Upper lobe of right lung (tissue), 1 donor: ENCODE measurements around the gene CDC42BPG. TPM values are rescaled to one million over a fixed set of nuclear protein-coding genes. Genes with fewer than 3 reads are reported as not detected.

ENCODE experiments used
- ATAC-seq: fragments of 200-7000 bp; cut with Tn5 transposase; one replicate; pipeline ENCODE4 v1.9.1; 2020; ENCODE audit warnings: mild to moderate bottlenecking, moderate library complexity
- DNase-seq: peaks from one replicate; pipeline ENCODE4 v3.0.0-alpha.2; 2020
- H3K27ac ChIP-seq: fragments of 200-600 bp; one replicate; pipeline ENCODE4 v1.8.0; 2022
- H3K27me3 ChIP-seq: fragments of 200-600 bp; one replicate; pipeline ENCODE4 v1.8.0; 2022; ENCODE audit warnings: mild to moderate bottlenecking
- H3K36me3 ChIP-seq: fragments of 200-600 bp; one replicate; pipeline ENCODE4 v1.8.0; 2022
- H3K4me1 ChIP-seq: fragments of 200-600 bp; one replicate; pipeline ENCODE4 v1.8.0; 2022
- H3K4me3 ChIP-seq: fragments of 200-600 bp; one replicate; pipeline ENCODE4 v1.8.0; 2022; ENCODE audit warnings: mild to moderate bottlenecking
- H3K9me3 ChIP-seq: fragments of 200-600 bp; one replicate; pipeline ENCODE4 v1.8.0; 2022
- intact Hi-C: fragments of 100-400 bp; cut with DNase I; formaldehyde crosslinking; loops from one replicate; pipeline ENCODE4 v1.11.0; 2022
- total RNA-seq: library from RNA; stranded (reverse); fragmentation: NEBNext Ultra II Directional; extraction: Animal tissue kit (Norgen Biotek cat#: 25700); gene quantifications from one replicate; pipeline ENCODE4 v1.2.1, GENCODE V29; 2021
- TF ChIP-seq, protein P1 (sequence below): fragments of 200-600 bp; IDR thresholded peaks from one replicate; pipeline ENCODE4 v1.8.0; 2022; ENCODE audit warnings: antibody characterized with exemption
- donor health status: DM: no; HTN: yes; CAD: no; lungs with severe emphysema.

The CDC42BPG gene
- total RNA-seq, 1 donor from 2014 or later = 20.9 TPM

DNA sequence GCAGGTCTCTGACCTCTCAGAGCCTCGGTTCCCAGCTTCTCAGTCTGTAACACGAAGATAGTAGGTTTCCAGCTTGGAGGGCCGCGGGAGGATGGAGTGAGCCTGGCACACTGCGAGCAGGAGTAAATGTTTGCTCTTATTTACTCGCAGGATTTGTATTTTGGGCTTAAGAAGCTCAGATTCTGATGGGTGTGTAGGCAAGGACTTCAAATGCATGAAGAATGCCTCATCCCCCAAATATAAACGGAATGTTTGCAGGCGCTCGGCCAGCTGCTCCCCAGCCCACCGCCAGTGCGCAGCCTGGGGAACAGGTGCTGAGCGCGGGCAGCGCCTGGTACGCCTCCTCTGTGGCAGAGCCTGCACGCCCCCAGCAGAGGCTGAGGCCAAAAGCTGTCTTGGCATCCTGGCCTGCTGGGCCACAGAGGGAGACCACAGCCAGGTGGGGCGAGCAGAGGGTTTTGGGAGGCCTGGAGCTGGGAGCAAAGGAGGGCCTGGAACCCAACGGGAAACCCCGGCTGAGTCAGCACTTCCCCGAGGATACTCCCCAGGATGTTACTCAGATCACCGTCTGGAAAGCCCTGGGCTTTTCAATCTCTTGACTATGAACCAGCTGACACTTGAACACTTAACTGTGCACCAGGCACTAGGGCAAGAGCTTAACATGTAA, 24.6 kb upstream of the CDC42BPG start:
- DNase-seq (no peak), ATAC-seq (peak; percentile 56)
- intact Hi-C loops = no loop called here
- H3K36me3 ChIP-seq = peaks cover 33% of the 10 kb centered on the region
- TF ChIP-seq, protein P1, sequence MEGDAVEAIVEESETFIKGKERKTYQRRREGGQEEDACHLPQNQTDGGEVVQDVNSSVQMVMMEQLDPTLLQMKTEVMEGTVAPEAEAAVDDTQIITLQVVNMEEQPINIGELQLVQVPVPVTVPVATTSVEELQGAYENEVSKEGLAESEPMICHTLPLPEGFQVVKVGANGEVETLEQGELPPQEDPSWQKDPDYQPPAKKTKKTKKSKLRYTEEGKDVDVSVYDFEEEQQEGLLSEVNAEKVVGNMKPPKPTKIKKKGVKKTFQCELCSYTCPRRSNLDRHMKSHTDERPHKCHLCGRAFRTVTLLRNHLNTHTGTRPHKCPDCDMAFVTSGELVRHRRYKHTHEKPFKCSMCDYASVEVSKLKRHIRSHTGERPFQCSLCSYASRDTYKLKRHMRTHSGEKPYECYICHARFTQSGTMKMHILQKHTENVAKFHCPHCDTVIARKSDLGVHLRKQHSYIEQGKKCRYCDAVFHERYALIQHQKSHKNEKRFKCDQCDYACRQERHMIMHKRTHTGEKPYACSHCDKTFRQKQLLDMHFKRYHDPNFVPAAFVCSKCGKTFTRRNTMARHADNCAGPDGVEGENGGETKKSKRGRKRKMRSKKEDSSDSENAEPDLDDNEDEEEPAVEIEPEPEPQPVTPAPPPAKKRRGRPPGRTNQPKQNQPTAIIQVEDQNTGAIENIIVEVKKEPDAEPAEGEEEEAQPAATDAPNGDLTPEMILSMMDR = no peak
- no peaks in the 10 kb centered on the region for H3K27me3 ChIP-seq
- no peak overlapping the region for H3K4me3 ChIP-seq
- peaks cover 82% of the 10 kb centered on the region for H3K4me1 ChIP-seq
- peak overlapping the region; percentile 78 for H3K27ac ChIP-seq
- H3K9me3 ChIP-seq = no peaks in the 10 kb centered on the region

DNA sequence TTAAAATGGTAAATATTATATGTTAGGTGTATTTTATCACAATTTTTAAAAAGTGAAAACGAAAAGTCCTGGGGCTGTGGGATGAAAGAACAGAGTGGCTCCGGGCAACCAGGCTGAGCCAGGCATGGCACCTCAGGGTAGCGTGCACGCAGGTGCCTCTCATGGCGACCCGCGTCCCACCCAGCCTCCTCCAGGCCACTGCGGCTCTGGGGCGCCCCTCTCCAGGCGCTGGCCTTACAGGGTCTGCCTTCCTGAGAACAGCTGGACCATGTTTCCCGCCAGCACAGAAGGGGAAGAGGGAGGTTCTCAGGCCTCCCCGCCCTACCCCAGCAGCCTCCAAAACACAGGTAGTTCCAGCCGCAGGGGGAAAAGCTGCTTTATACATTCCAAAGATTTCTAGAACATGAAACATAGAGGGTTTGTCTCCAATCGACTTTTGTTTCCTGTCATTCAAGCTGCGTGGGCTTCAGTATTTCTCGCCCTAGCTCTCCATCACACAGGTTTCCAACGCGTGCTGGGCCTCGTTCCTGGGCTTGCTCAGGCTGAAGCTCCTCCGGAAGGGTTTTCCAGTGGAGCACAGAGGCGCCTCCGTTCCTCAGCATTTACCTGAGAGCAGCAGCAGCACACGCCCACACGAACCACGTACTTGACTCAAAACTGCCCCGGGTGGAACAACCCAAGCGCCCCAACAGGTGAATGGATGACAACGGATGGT, 23.5 kb upstream of the CDC42BPG start:
- peak overlapping the region; percentile 78 for H3K27ac ChIP-seq
- TF ChIP-seq, protein P1 = no peak
- intact Hi-C loops = no loop called here
- ATAC-seq (no peak), DNase-seq (no peak)
- H3K36me3 ChIP-seq = peaks cover 23% of the 10 kb centered on the region
- H3K4me1 ChIP-seq = peaks cover 87% of the 10 kb centered on the region
- H3K27me3 ChIP-seq = no peaks in the 10 kb centered on the region
- H3K4me3 ChIP-seq = no peak overlapping the region
- H3K9me3 ChIP-seq = no peaks in the 10 kb centered on the region

DNA sequence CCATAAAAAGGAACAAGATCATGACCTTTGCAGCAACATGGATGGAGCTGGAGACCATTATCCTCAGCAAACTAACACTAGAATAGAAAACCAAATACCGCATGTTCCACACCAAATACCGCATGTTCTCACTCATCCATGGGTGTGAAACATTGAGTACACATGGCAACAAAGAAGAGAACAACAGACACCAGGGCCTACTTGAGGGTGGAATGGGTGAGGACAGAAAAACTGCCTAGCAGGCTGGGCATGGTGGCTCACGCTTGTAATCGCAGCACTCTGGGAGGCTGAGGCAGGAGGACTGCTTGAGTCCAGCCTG, 21.7 kb upstream of the CDC42BPG start:
- ATAC-seq = no peak
- intact Hi-C loops = no loop called here
- Histone ChIP-seq H3K4me1 (peaks cover 89% of the 10 kb centered on the region), H3K27me3 (no peaks in the 10 kb centered on the region), H3K36me3 (peaks cover 7% of the 10 kb centered on the region), H3K4me3 (no peak overlapping the region), H3K27ac (peak overlapping the region; percentile 88), H3K9me3 (no peaks in the 10 kb centered on the region)
- DNase-seq = no peak
- TF ChIP-seq, protein P1 = no peak

DNA sequence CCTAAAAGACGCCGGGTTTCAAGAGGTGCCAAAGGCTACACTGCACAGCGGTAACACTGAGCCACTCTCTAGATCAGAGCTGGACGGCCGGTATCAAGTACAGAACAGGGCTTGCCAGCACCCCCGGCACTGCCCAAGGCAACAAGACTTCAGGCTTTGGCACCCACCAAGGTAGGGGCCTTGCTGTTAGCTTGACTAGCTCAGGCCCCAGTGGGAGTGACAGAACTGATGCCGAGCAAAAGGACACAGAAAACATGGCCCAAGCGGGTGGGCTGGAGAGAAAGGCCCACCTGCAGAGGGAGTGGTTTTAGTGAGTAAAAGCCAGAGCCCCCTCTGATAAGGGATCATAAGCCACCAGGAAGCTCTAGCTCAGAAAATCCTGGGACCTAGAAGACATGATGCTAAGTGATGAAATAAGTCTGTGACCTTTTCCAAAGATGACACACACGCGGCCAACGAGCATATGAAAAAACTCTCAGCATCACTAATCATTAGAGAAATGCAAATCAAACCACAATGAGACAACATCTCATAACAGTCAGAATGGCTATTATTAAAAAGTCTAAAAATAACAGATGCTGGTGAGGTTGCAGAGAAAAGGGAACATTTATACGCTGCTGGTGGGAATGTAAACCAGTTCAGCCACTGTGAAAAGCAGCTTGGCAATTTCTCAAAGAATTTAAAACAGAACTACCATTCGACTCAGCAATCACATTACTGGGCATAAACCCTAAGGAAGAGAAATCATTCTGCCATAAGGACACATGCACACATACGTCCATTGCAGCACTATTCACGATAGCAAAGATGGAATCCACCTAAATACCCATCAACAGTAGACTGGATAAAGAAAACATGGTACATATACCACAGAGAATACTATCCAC, 21.1 kb upstream of the CDC42BPG start:
- DNase-seq (no peak), ATAC-seq (no peak)
- intact Hi-C loops = no loop called here
- Histone ChIP-seq H3K36me3 (peaks cover 6% of the 10 kb centered on the region), H3K27ac (peak overlapping the region; percentile 88), H3K4me1 (peaks cover 85% of the 10 kb centered on the region), H3K27me3 (no peaks in the 10 kb centered on the region), H3K9me3 (no peaks in the 10 kb centered on the region), H3K4me3 (peak overlapping the region; percentile 17)
- TF ChIP-seq, protein P1 = no peak

DNA sequence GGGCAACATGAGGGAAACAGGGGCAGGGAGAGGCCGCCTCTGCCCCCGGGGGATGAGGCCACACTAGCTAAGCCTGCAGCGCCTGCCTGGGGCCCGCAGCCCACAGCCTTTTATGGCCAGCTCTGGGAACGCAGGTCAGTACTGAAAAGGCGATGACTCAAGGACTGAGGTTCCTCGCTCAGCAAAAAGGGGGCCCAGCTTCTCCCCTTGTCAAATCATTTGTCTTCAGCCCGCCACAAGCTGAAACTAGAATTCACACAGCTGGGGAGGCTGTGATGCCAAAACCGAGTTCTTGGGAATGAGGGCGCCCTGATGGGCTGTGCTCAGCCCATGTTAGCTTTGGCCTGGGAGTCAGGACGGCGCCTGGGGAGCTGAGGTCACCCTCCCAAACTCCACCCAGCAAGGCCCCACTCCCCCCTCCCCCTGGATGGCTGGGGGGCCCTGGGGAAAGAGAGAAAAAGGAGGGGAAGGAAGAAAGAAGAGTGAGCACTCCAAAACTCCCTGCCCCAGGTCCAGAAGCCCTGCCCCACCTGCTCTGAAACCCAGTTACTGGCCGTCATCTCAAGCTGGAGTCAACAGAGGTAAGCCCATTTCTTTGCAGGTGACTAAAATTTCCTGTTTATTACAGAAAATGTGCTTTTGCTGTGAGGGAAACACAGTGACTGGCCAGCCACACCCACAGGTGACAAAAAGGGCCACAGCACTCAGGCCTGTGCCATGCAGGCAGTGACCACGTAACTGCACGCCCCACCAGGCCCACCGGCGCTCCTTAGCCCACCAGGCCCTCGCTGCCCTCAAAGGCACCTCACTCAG, 20.2 kb upstream of the CDC42BPG start:
- peaks cover 85% of the 10 kb centered on the region for H3K4me1 ChIP-seq
- peak overlapping the region; percentile 26 for H3K4me3 ChIP-seq
- ATAC-seq (peak; percentile 52), DNase-seq (no peak)
- H3K27ac ChIP-seq = peak overlapping the region; percentile 88
- H3K9me3 ChIP-seq = no peaks in the 10 kb centered on the region
- intact Hi-C loops = no loop called here
- TF ChIP-seq, protein P1 = no peak
- H3K36me3 ChIP-seq = peaks cover 11% of the 10 kb centered on the region
- H3K27me3 ChIP-seq = no peaks in the 10 kb centered on the region
